Stromal cell of bone marrow (primary cell): ENCODE data around the gene PIWIL4.

Experiments
- DNase-seq: peaks from one replicate; pipeline ENCODE4 v3.0.0-alpha.2; 2012; ENCODE audit warnings: low read depth

The PIWIL4 gene

DNA sequence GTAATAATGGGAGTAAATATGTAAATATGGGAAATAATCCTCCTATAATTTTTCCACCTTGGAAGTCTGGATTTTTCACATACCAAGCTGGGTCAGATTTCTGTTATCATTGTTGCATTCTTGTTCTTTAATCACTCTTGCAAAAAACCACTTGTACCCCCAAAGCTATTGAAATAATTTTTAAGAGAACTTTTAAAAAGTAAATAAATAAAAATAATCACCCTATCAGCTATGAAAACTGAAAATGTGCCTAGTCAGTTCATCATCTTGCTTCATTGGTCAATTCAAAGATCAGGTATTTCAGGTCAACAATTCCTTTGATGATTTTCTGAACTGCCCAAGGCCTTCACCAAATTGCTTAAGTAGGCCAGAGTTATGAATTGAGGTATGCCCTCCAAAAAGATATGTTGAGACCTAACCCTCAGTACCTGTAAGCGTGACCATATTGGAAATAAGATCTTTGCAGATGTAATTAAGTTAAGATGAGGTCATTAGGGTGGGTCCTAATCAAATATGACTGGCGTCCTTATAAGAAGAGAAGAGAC lies 95.8 kb downstream of the PIWIL4 start:
- DNase-seq = no peak

DNA sequence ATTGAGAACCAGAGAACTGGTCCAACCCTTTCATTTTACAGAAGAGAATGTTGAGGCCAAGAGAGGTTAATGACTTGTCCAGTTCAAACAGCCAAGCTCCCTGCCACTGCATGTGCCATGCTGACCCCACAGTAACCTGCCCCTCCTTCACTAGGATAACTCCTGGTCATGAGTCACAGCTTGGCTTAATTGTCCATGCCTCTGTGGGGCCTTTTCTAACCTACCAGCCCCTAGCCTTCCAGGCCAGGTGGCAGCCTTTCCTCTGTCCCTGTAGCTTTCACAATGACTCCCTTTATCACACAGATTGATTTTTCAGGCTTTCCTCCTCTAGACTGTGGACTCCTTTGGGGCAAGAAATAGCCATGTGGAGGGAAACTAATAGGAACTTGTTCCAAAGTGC lies 97.2 kb downstream of the PIWIL4 start:
- peak; percentile 13 for DNase-seq

DNA sequence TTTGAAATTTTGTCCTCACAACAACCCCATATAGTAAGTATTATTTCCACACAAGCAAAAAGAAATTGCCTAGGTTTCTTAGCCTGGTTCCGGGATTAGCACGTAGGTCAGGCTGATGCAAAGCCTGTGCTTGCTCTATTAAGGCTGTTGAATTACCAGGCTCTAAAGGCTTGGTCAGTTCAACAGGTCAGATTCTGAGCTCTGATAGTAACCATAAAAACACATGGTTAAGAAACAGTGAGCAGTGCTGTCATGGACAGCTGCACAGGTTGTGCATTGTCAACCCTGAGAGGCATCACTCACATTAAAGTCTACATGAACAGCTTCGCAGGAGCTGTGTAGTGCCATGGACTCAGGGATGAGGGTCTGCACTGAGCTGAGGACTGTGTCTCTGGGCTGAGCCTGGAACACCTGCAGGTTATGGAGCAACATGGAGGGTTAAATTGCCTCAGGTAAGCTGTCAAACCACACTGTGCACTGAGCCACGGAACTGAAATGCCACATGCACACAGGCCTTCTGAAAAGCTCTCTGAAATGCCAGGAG lies 98.0 kb downstream of the PIWIL4 start:
- no peak for DNase-seq

DNA sequence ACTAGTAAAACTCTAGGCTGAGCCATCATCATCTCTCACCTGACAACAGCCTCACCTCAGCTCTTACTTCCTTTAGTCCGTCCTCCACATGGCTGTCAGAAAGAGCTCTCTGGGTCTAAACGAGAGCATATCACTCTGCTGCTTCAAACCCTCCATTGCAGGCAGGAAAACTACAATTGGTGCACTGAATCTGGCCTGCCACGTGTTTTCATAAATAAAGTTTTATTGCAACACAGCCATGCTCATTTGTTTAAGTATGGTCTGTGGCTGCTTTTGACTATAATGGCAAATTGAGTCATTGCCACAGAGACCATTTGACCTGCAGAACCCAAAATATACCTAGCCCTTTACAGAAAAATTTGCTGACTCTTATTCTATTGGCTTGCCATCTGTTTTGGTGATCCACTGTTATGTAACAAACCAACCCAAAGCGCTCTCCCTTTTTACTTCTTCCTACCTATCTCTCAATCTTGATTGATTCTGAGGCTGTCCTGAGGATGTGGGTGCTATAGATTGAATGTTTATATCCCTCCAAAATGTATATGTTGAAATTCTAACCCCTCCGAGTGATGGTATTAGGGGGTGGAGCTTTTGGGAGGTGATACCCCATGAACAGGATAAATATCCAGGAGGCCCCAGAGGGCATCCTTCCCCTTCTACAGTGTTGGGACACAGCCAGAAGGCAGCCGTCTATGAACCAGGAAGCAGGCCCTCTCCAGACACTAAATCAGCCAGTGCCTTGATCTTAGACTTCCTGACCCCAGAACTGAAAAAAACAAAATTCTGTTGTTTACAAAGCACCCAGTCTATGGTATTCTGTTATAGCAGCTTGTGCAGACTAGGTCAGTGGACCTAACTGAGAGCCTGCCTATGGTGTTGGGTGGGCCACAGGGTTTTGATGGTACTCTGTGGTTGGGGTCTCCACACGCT lies 99.9 kb downstream of the PIWIL4 start:
- no peak for DNase-seq

DNA sequence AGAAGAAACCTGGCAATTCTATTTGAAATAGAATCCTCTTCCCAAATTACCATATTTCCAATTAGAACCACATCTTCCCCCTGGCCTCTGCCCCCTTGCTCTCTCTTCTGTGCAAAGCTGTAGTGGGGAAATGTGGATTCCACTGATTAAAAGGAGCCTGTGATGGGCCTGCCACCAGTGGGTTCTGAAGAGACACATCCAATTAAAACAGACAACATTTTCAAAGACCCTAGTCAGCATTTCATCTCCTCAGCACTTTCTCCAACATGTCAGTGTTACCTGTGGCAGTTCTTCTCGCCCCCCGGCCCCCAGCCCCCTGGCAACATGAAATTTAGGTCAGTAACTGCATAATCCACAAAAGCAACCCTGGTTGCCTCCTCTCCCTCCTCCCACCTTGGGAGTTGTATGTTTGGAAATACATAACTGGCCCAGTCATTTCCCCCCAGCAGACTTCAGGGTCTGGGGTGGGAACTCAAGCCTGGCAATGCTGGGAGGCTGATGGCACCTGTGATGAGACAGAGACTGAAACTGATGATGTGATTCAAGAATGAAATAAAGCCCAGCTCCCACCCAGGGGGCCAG lies 101.1 kb downstream of the PIWIL4 start:
- no peak for DNase-seq

DNA sequence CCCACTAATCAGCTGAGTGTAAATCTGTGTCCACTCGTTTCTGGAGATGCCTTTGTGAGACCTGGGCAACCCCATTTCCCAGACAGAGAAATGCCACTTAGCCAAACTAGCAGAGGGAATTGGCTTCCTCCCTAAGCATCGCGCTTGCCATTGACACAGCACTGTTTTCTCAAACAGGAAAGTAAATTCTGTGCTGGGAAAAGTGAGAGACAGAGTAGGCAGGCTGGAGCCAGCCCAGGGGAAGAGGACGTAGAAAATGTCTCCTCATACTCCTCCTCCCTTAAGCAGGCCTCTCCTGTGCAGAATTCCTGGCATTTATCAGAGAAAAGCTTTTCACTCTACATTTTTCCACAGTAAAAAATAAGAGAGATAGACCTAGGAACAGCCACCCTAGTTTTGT lies 101.9 kb downstream of the PIWIL4 start:
- no peak for DNase-seq
